MV-4-11 (cell line): ENCODE data around the gene GSTM1.
"Not testable (repeated sequence)": the region's sequence is repeated elsewhere in the genome, so short reads cannot be mapped to it uniquely, and the experiment has no call there.

Experiments used
- DNase-seq: peaks from one replicate; lab custom pipeline; 2025; lab: John Stamatoyannopoulos, UW

The GSTM1 gene

GRCh38 chr1:109659997-109660690 lies 27.5 kb upstream of the GSTM1 start:
- DNase-seq = peak; percentile 65

- DNase-seq = peak; percentile 61
Observed at GRCh38 chr1:109660691-109661026, 27.0 kb upstream of the GSTM1 start.

GRCh38 chr1:109661391-109661790 lies 26.2 kb upstream of the GSTM1 start:
- DNase-seq = no peak

GRCh38 chr1:109664671-109665070 lies 22.9 kb upstream of the GSTM1 start:
- no peak for DNase-seq

- peak; percentile 23 for DNase-seq
Observed at GRCh38 chr1:109667452-109668122, 20.0 kb upstream of the GSTM1 start, which contains the start of gene GSTM2. Gene GSTM2, plus strand, starts transcription at chr1:109668057. Its CDS starts 59 bp downstream, at chr1:109668116.

GRCh38 chr1:109668123-109668775 lies 19.4 kb upstream of the GSTM1 start:
- DNase-seq = no peak

GRCh38 chr1:109669246-109669948 lies 18.2 kb upstream of the GSTM1 start:
- peak; percentile 64 for DNase-seq

- DNase-seq = not testable (repeated sequence)
Observed at GRCh38 chr1:109669949-109670302, 17.7 kb upstream of the GSTM1 start.

GRCh38 chr1:109671067-109671466 lies 16.6 kb upstream of the GSTM1 start:
- no peak for DNase-seq

- not testable (repeated sequence) for DNase-seq
Observed at GRCh38 chr1:109673861-109674260, 13.8 kb upstream of the GSTM1 start.

GRCh38 chr1:109676683-109677381 lies 10.8 kb upstream of the GSTM1 start:
- DNase-seq = not testable (repeated sequence)

- DNase-seq = no peak
Observed at GRCh38 chr1:109677459-109677858, 10.2 kb upstream of the GSTM1 start.

- DNase-seq = not testable (repeated sequence)
Observed at GRCh38 chr1:109678637-109679036, 9.0 kb upstream of the GSTM1 start.

GRCh38 chr1:109684777-109685176 lies 2.8 kb upstream of the GSTM1 start:
- not testable (repeated sequence) for DNase-seq

GRCh38 chr1:109685399-109685798 lies 2.2 kb upstream of the GSTM1 start:
- DNase-seq = not testable (repeated sequence)

- DNase-seq = not testable (repeated sequence)
Observed at GRCh38 chr1:109685890-109686289, 1.7 kb upstream of the GSTM1 start.

GRCh38 chr1:109687109-109687508 lies 508 bp upstream of the GSTM1 start:
- not testable (repeated sequence) for DNase-seq

GRCh38 chr1:109689844-109690405 lies 2.3 kb downstream of the GSTM1 start:
- no peak for DNase-seq

- no peak for DNase-seq
Observed at GRCh38 chr1:109691759-109692158, 4.1 kb downstream of the GSTM1 start.

GRCh38 chr1:109694400-109694799 lies 6.8 kb downstream of the GSTM1 start:
- not testable (repeated sequence) for DNase-seq

- not testable (repeated sequence) for DNase-seq
Observed at GRCh38 chr1:109695138-109695537, 7.5 kb downstream of the GSTM1 start.
